Measurements from ENCODE around the gene HMCN1. TPM values are rescaled to one million over a fixed set of nuclear protein-coding genes. Genes with fewer than 3 reads are reported as not detected.

HMCN1 gene
- total RNA-seq, 1 donor from 2014 or later: 28.0 TPM

DNA sequence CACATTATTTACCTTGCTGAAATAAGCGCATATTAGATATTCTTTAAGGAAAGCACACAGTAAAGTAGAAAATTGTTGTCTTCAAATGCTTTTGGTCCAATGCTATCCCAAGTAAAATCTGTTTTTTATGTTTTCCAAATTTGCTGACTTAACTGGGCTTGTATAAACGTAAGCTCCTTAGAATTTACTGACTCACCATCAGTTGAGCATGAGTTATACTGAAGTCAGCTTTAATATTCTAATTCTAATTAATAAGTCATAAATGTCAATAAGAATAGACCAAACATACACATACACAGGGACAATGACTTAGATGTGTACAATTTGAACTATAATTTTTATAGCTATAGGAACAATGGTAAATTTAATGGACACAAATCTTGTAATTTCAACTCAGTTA is 321.7 kb downstream of the HMCN1 start:
- H3K4me3 ChIP-seq: no peak overlapping the region
- no peak overlapping the region for H3K27ac ChIP-seq
- DNase-seq: no peak
- no peaks in the 10 kb centered on the region for H3K27me3 ChIP-seq (ENCODE audit: low read depth)
- H3K4me1 ChIP-seq: peaks cover 9% of the 10 kb centered on the region
- no peak for ATAC-seq
- H3K9me3 ChIP-seq: no peaks in the 10 kb centered on the region
- H3K36me3 ChIP-seq: no peaks in the 10 kb centered on the region
- no peak for TF ChIP-seq CTCF (IDR thresholded peaks at IDR 0.05)
- intact Hi-C loops (cut with DNase I): no loop called here

- no peak overlapping the region for H3K27ac ChIP-seq
- H3K4me3 ChIP-seq: no peak overlapping the region
- no peaks in the 10 kb centered on the region for H3K27me3 ChIP-seq (ENCODE audit: low read depth)
- no peaks in the 10 kb centered on the region for H3K9me3 ChIP-seq
- peaks cover 9% of the 10 kb centered on the region for H3K4me1 ChIP-seq
- ATAC-seq: no peak
- no peaks in the 10 kb centered on the region for H3K36me3 ChIP-seq
- TF ChIP-seq CTCF (IDR thresholded peaks at IDR 0.05): no peak
- no peak for DNase-seq
- intact Hi-C loops (cut with DNase I): no loop called here
Observed at GRCh38 chr1:186057086-186057485, 322.9 kb downstream of the HMCN1 start.

- Histone ChIP-seq H3K27me3 (ENCODE audit: low read depth) (no peaks in the 10 kb centered on the region), H3K4me3 (no peak overlapping the region), H3K4me1 (peaks cover 9% of the 10 kb centered on the region), H3K27ac (no peak overlapping the region), H3K9me3 (no peaks in the 10 kb centered on the region), H3K36me3 (no peaks in the 10 kb centered on the region)
- DNase-seq (no peak), ATAC-seq (peak; percentile 86 to 89)
- intact Hi-C loops (cut with DNase I): no loop called here
- no peak for TF ChIP-seq CTCF (IDR thresholded peaks at IDR 0.05)
Observed at GRCh38 chr1:186059311-186059710, 325.1 kb downstream of the HMCN1 start.

- Histone ChIP-seq H3K4me1 (peaks cover 9% of the 10 kb centered on the region), H3K27ac (no peak overlapping the region), H3K27me3 (ENCODE audit: low read depth) (no peaks in the 10 kb centered on the region), H3K36me3 (no peaks in the 10 kb centered on the region), H3K9me3 (no peaks in the 10 kb centered on the region), H3K4me3 (no peak overlapping the region)
- DNase-seq (no peak), ATAC-seq (peak; percentile 46 to 87)
- TF ChIP-seq CTCF (IDR thresholded peaks at IDR 0.05): no peak
- intact Hi-C loops (cut with DNase I): no loop called here
Observed at GRCh38 chr1:186059752-186060151, 325.6 kb downstream of the HMCN1 start.

DNA sequence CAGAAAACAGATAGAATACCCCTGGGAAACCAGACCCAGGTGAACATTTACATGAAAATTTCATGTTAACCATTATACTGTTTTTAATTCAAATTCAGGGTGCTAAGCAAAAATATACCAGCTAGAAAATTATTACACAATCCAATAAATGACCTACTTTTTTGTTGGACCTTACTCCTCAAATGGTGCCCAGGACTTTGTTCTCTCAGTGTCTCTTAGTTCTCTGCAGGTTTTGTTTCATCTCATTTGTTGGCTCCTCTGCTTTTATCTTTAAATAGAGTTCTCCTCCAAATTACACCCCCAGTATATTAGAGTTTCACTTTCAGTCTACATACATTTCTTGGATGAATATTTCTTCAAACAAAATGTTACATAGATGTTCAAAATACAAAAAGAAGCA is 326.0 kb downstream of the HMCN1 start:
- peaks cover 9% of the 10 kb centered on the region for H3K4me1 ChIP-seq
- intact Hi-C loops (cut with DNase I): no loop called here
- no peaks in the 10 kb centered on the region for H3K36me3 ChIP-seq
- no peak for TF ChIP-seq CTCF (IDR thresholded peaks at IDR 0.05)
- DNase-seq (no peak), ATAC-seq (peak in 1 of 2 donors; percentile 5)
- H3K27ac ChIP-seq: no peak overlapping the region
- no peaks in the 10 kb centered on the region for H3K9me3 ChIP-seq
- no peaks in the 10 kb centered on the region for H3K27me3 ChIP-seq (ENCODE audit: low read depth)
- no peak overlapping the region for H3K4me3 ChIP-seq
